ENCODE results near the gene ANKS1B.

ANKS1B gene

GRCh38 chr12:99205111-99205510 lies 779.6 kb downstream of the ANKS1B start:
- Histone ChIP-seq H3K36me3 (ENCODE audit: control insufficient read depth in 2 of 2, insufficient read depth in 2 of 2, low read length in 2 of 2) (no peaks in the 10 kb centered on the region), H3K9ac (ENCODE audit: low read length in 2 of 2) (no peak overlapping the region), H3K27ac (ENCODE audit: low read length) (no peak overlapping the region), H3K4me3 (ENCODE audit: low read length in 2 of 2) (no peak overlapping the region), H3K27me3 (ENCODE audit: control insufficient read depth in 1 of 2, insufficient read depth in 2 of 2, low read length in 2 of 2) (no peaks in the 10 kb centered on the region), H3K4me1 (ENCODE audit: control insufficient read depth, insufficient read depth, low read length) (no peaks in the 10 kb centered on the region), H3K9me3 (ENCODE audit: control insufficient read depth in 2 of 2, low read length in 2 of 2) (no peaks in the 10 kb centered on the region)

- Histone ChIP-seq H3K27ac (ENCODE audit: low read length) (no peak overlapping the region), H3K9ac (ENCODE audit: low read length in 2 of 2) (no peak overlapping the region), H3K36me3 (ENCODE audit: control insufficient read depth in 2 of 2, insufficient read depth in 2 of 2, low read length in 2 of 2) (no peaks in the 10 kb centered on the region), H3K9me3 (ENCODE audit: control insufficient read depth in 2 of 2, low read length in 2 of 2) (peaks cover 0 to 2% of the 10 kb centered on the region in 2 donors), H3K27me3 (ENCODE audit: control insufficient read depth in 1 of 2, insufficient read depth in 2 of 2, low read length in 2 of 2) (no peaks in the 10 kb centered on the region), H3K4me1 (ENCODE audit: control insufficient read depth, insufficient read depth, low read length) (no peaks in the 10 kb centered on the region), H3K4me3 (ENCODE audit: low read length in 2 of 2) (no peak overlapping the region)
Measured at GRCh38 chr12:99201906-99202645, 782.7 kb downstream of the ANKS1B start.

- H3K4me1 ChIP-seq (ENCODE audit: control insufficient read depth, insufficient read depth, low read length) = no peaks in the 10 kb centered on the region
- no peaks in the 10 kb centered on the region for H3K36me3 ChIP-seq (ENCODE audit: control insufficient read depth in 2 of 2, insufficient read depth in 2 of 2, low read length in 2 of 2)
- H3K4me3 ChIP-seq (ENCODE audit: low read length in 2 of 2) = no peak overlapping the region
- no peaks in the 10 kb centered on the region for H3K27me3 ChIP-seq (ENCODE audit: control insufficient read depth in 1 of 2, insufficient read depth in 2 of 2, low read length in 2 of 2)
- H3K27ac ChIP-seq (ENCODE audit: low read length) = no peak overlapping the region
- H3K9me3 ChIP-seq (ENCODE audit: control insufficient read depth in 2 of 2, low read length in 2 of 2) = peaks cover 0 to 2% of the 10 kb centered on the region in 2 donors
- H3K9ac ChIP-seq (ENCODE audit: low read length in 2 of 2) = no peak overlapping the region
Measured at GRCh38 chr12:99200711-99201384, 783.9 kb downstream of the ANKS1B start.

- Histone ChIP-seq H3K9ac (ENCODE audit: low read length in 2 of 2) (no peak overlapping the region), H3K36me3 (ENCODE audit: control insufficient read depth in 2 of 2, insufficient read depth in 2 of 2, low read length in 2 of 2) (no peaks in the 10 kb centered on the region), H3K9me3 (ENCODE audit: control insufficient read depth in 2 of 2, low read length in 2 of 2) (peaks cover 0 to 2% of the 10 kb centered on the region in 2 donors), H3K4me3 (ENCODE audit: low read length in 2 of 2) (no peak overlapping the region), H3K27me3 (ENCODE audit: control insufficient read depth in 1 of 2, insufficient read depth in 2 of 2, low read length in 2 of 2) (no peaks in the 10 kb centered on the region), H3K27ac (ENCODE audit: low read length) (no peak overlapping the region), H3K4me1 (ENCODE audit: control insufficient read depth, insufficient read depth, low read length) (no peaks in the 10 kb centered on the region)
Measured at GRCh38 chr12:99195474-99195873, 789.3 kb downstream of the ANKS1B start.

GRCh38 chr12:99192489-99192888 lies 792.2 kb downstream of the ANKS1B start:
- H3K9me3 ChIP-seq (ENCODE audit: control insufficient read depth in 2 of 2, low read length in 2 of 2) = peaks cover 0 to 3% of the 10 kb centered on the region in 2 donors
- H3K4me1 ChIP-seq (ENCODE audit: control insufficient read depth, insufficient read depth, low read length) = no peaks in the 10 kb centered on the region
- H3K27me3 ChIP-seq (ENCODE audit: control insufficient read depth in 1 of 2, insufficient read depth in 2 of 2, low read length in 2 of 2) = no peaks in the 10 kb centered on the region
- H3K27ac ChIP-seq (ENCODE audit: low read length) = no peak overlapping the region
- H3K36me3 ChIP-seq (ENCODE audit: control insufficient read depth in 2 of 2, insufficient read depth in 2 of 2, low read length in 2 of 2) = no peaks in the 10 kb centered on the region
- no peak overlapping the region for H3K9ac ChIP-seq (ENCODE audit: low read length in 2 of 2)
- H3K4me3 ChIP-seq (ENCODE audit: low read length in 2 of 2) = no peak overlapping the region

GRCh38 chr12:99176871-99177270 lies 807.9 kb downstream of the ANKS1B start:
- Histone ChIP-seq H3K9me3 (ENCODE audit: control insufficient read depth in 2 of 2, low read length in 2 of 2) (no peaks in the 10 kb centered on the region), H3K27ac (ENCODE audit: low read length) (no peak overlapping the region), H3K9ac (ENCODE audit: low read length in 2 of 2) (no peak overlapping the region), H3K4me1 (ENCODE audit: control insufficient read depth, insufficient read depth, low read length) (no peaks in the 10 kb centered on the region), H3K36me3 (ENCODE audit: control insufficient read depth in 2 of 2, insufficient read depth in 2 of 2, low read length in 2 of 2) (no peaks in the 10 kb centered on the region), H3K4me3 (ENCODE audit: low read length in 2 of 2) (no peak overlapping the region), H3K27me3 (ENCODE audit: control insufficient read depth in 1 of 2, insufficient read depth in 2 of 2, low read length in 2 of 2) (no peaks in the 10 kb centered on the region)

GRCh38 chr12:99170461-99170860 lies 814.3 kb downstream of the ANKS1B start:
- no peak overlapping the region for H3K27ac ChIP-seq (ENCODE audit: low read length)
- no peaks in the 10 kb centered on the region for H3K36me3 ChIP-seq (ENCODE audit: control insufficient read depth in 2 of 2, insufficient read depth in 2 of 2, low read length in 2 of 2)
- no peak overlapping the region for H3K4me3 ChIP-seq (ENCODE audit: low read length in 2 of 2)
- no peak overlapping the region for H3K9ac ChIP-seq (ENCODE audit: low read length in 2 of 2)
- H3K27me3 ChIP-seq (ENCODE audit: control insufficient read depth in 1 of 2, insufficient read depth in 2 of 2, low read length in 2 of 2) = no peaks in the 10 kb centered on the region
- no peaks in the 10 kb centered on the region for H3K4me1 ChIP-seq (ENCODE audit: control insufficient read depth, insufficient read depth, low read length)
- no peaks in the 10 kb centered on the region for H3K9me3 ChIP-seq (ENCODE audit: control insufficient read depth in 2 of 2, low read length in 2 of 2)

- Histone ChIP-seq H3K4me3 (ENCODE audit: low read length in 2 of 2) (no peak overlapping the region), H3K36me3 (ENCODE audit: control insufficient read depth in 2 of 2, insufficient read depth in 2 of 2, low read length in 2 of 2) (no peaks in the 10 kb centered on the region), H3K4me1 (ENCODE audit: control insufficient read depth, insufficient read depth, low read length) (no peaks in the 10 kb centered on the region), H3K27me3 (ENCODE audit: control insufficient read depth in 1 of 2, insufficient read depth in 2 of 2, low read length in 2 of 2) (no peaks in the 10 kb centered on the region), H3K27ac (ENCODE audit: low read length) (no peak overlapping the region), H3K9ac (ENCODE audit: low read length in 2 of 2) (no peak overlapping the region), H3K9me3 (ENCODE audit: control insufficient read depth in 2 of 2, low read length in 2 of 2) (no peaks in the 10 kb centered on the region)
Measured at GRCh38 chr12:99170037-99170436, 814.7 kb downstream of the ANKS1B start.

- no peaks in the 10 kb centered on the region for H3K4me1 ChIP-seq (ENCODE audit: control insufficient read depth, insufficient read depth, low read length)
- no peak overlapping the region for H3K27ac ChIP-seq (ENCODE audit: low read length)
- H3K4me3 ChIP-seq (ENCODE audit: low read length in 2 of 2) = no peak overlapping the region
- H3K9me3 ChIP-seq (ENCODE audit: control insufficient read depth in 2 of 2, low read length in 2 of 2) = no peaks in the 10 kb centered on the region
- no peaks in the 10 kb centered on the region for H3K36me3 ChIP-seq (ENCODE audit: control insufficient read depth in 2 of 2, insufficient read depth in 2 of 2, low read length in 2 of 2)
- no peaks in the 10 kb centered on the region for H3K27me3 ChIP-seq (ENCODE audit: control insufficient read depth in 1 of 2, insufficient read depth in 2 of 2, low read length in 2 of 2)
- no peak overlapping the region for H3K9ac ChIP-seq (ENCODE audit: low read length in 2 of 2)
Measured at GRCh38 chr12:99157946-99158345, 826.8 kb downstream of the ANKS1B start.

DNA sequence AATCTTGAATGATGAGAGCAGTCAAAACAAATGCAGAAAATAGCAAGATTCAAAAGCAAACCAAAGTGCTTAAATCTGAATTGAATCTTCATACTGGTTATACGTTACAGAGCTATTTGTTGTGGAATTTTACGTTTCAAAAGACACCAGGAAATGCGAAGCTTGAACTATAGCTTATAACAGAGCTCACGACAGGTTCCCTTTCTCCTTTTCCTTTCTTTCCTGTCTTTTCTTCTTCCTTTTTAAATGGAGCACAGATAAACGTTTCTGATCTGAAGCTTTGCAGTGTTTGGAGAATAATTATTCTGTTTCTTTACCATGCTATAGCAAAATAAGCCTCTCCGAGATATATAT lies 829.8 kb downstream of the ANKS1B start:
- no peaks in the 10 kb centered on the region for H3K27me3 ChIP-seq (ENCODE audit: control insufficient read depth in 1 of 2, insufficient read depth in 2 of 2, low read length in 2 of 2)
- no peaks in the 10 kb centered on the region for H3K4me1 ChIP-seq (ENCODE audit: control insufficient read depth, insufficient read depth, low read length)
- H3K9ac ChIP-seq (ENCODE audit: low read length in 2 of 2) = no peak overlapping the region
- no peak overlapping the region for H3K27ac ChIP-seq (ENCODE audit: low read length)
- H3K9me3 ChIP-seq (ENCODE audit: control insufficient read depth in 2 of 2, low read length in 2 of 2) = no peaks in the 10 kb centered on the region
- H3K36me3 ChIP-seq (ENCODE audit: control insufficient read depth in 2 of 2, insufficient read depth in 2 of 2, low read length in 2 of 2) = no peaks in the 10 kb centered on the region
- H3K4me3 ChIP-seq (ENCODE audit: low read length in 2 of 2) = no peak overlapping the region

Measured in stomach smooth muscle (tissue), 2 donors.